H7 (cell line): ENCODE data around the gene PPP4C. TPM values are rescaled to one million over a fixed set of nuclear protein-coding genes. Genes with fewer than 3 reads are reported as not detected.
A peak's percentile ranks its signal among the peaks of the same experiment; 100 is the strongest.

ENCODE experiments used
- DNase-seq: peaks from one replicate; pipeline ENCODE4 v3.0.0; 2012
- H3K27me3 ChIP-seq: 2 replicates; pipeline ENCODE4 v1.6.0; 2011; ENCODE audit warnings: mild to moderate bottlenecking, low read length; ENCODE audit not compliant: control insufficient read depth, insufficient read depth
- H3K36me3 ChIP-seq: replicated peaks from 2 replicates; pipeline ENCODE4 v1.5.1; 2011; ENCODE audit warnings: low read length; ENCODE audit not compliant: control insufficient read depth, insufficient read depth
- H3K4me3 ChIP-seq: 2 replicates; pipeline ENCODE4 v1.5.1; 2011; ENCODE audit warnings: low read depth, mild to moderate bottlenecking, control low read depth, low read length, moderate library complexity; ENCODE audit not compliant: insufficient read depth
- total RNA-seq: library from RNA; depleted of rRNA; stranded (reverse); fragments of >200 nt; shearing (Covaris generic); gene quantifications from 2 replicates; pipeline ENCODE4 v1.2.3, GENCODE V29; 2014

Gene PPP4C
- total RNA-seq, 1 experiment from 2014 or later: 256 TPM

DNA sequence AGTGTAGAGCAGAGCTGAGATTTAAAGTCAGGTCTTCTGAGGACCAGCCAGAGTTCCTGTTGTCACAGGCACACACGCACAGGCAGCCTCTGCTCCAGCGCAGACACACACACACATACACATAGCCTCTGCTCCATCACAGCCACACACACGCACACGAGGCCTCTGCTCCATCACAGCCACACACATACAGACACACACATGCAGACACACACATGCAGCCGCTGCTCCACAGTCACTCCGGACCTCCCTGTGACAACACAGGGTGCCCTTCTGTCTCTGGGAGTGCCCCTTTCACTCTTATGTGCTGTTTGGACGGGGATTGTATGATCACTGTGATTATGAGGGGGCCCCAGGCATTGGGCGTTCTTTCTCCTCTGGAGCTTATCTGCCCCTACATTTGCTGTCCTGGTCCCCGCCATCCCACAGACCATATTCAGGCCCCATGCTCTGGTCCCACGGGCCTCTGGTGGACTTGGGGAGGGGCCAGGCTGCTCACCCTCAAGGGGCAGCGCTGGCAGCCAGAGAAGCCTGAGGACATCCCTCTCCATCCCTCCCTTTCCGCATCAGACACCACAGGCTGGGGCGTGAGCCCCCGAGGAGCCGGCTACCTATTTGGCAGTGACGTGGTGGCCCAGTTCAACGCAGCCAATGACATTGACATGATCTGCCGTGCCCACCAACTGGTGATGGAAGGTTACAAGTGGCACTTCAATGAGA lies 8.5 kb downstream of the PPP4C start:
- DNase-seq: no peak
- peaks cover 30% of the 10 kb centered on the region for H3K36me3 ChIP-seq
- no peak overlapping the region for H3K4me3 ChIP-seq
- H3K27me3 ChIP-seq: no peaks in the 10 kb centered on the region

- H3K4me3 ChIP-seq: no peak overlapping the region
- no peaks in the 10 kb centered on the region for H3K27me3 ChIP-seq
- H3K36me3 ChIP-seq: peaks cover 26% of the 10 kb centered on the region
- peak; percentile 58 for DNase-seq
Measured at GRCh38 chr16:30084816-30085159, 9.0 kb downstream of the PPP4C start.

- DNase-seq: peak; percentile 54
- H3K27me3 ChIP-seq: no peaks in the 10 kb centered on the region
- no peak overlapping the region for H3K4me3 ChIP-seq
- peaks cover 24% of the 10 kb centered on the region for H3K36me3 ChIP-seq
Measured at GRCh38 chr16:30085247-30085646, 9.5 kb downstream of the PPP4C start.

GRCh38 chr16:30085820-30086219 lies 10.0 kb downstream of the PPP4C start:
- Histone ChIP-seq H3K4me3 (no peak overlapping the region), H3K36me3 (peaks cover 22% of the 10 kb centered on the region), H3K27me3 (no peaks in the 10 kb centered on the region)
- no peak for DNase-seq

DNA sequence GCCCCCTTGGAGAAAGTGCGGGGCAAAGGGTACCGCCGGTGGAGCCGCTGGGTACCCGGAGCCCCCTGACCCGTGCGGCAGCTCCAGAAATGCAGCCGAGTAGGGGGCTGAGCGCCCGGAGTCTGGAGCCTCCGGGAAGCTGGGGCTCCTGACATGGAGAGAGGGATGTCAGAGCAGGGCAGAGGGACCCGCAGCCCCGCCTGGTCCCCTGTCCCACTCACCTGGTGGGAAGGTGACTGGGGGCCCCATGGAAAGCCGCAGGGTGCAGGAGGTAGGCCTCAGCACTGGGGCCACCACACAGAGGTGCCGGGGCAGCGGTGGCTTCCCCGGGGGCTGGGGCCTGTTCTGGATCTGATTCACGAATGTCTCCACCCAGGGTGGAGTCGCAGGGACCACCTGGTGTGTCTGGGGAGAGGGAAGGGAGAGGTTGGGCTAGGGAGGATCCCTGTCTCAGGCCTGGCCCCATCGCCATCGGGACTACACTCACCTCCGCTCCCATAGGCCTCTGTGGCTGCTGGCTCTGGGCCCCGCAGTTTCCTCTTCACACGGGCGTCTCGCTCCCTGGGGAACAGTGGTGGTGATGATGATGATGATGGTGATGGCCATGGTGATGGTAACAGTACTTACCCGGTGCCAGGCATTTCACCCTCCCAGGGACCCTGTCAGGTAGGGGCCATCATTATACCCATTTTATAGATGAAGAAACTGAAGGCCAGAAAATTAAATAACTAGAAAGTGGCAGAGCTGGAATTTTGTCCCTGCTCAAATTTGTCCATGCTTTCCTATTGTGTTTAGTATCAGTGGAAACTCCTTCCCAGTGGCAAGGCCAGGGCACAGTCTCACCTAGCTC lies 10.7 kb downstream of the PPP4C start:
- no peaks in the 10 kb centered on the region for H3K27me3 ChIP-seq
- DNase-seq: no peak
- H3K36me3 ChIP-seq: peaks cover 16% of the 10 kb centered on the region
- H3K4me3 ChIP-seq: no peak overlapping the region

GRCh38 chr16:30087181-30087898 lies 11.5 kb downstream of the PPP4C start:
- H3K4me3 ChIP-seq: no peak overlapping the region
- no peaks in the 10 kb centered on the region for H3K27me3 ChIP-seq
- peaks cover 16% of the 10 kb centered on the region for H3K36me3 ChIP-seq
- DNase-seq: no peak

GRCh38 chr16:30088237-30088831 lies 12.5 kb downstream of the PPP4C start:
- no peak overlapping the region for H3K4me3 ChIP-seq
- no peaks in the 10 kb centered on the region for H3K27me3 ChIP-seq
- DNase-seq: no peak
- peaks cover 8% of the 10 kb centered on the region for H3K36me3 ChIP-seq

DNA sequence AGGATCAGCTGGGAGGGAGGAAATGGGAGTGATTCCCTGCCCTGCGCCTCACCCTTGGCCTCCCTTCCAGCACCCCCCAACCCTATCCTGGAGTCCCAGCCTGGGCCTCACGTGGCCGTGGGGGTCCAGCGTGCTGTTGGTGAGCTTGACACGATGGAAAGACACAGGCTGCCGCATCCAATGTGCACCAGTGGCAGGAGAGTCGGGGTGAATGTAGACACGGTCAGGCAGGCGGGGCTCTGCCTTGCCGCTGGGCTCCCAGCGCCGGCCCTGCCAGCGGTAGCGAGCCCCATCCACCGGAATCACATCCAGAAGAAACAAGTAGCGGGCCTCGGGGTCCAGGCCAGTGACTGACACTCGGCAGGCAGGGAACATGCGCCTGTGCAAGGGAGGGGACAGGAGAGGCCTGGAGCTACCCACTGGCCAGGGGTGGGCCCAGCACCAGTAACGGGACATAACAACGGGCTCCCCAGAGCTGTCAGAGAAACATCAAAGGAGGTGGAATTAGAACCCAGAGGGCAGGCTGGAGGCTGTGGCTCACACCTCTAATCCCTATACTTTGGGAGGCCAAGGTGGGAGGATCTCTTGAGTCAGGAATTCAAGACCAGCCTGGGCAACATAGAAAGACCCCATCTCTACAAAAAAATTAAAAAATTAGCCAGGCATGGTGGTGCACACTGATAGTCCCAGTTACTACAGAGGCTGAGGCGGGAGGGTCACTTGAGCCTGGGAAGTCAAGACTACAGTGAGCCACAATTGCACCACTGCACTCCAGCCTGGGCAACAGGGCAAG lies 13.2 kb downstream of the PPP4C start:
- no peak for DNase-seq
- no peaks in the 10 kb centered on the region for H3K27me3 ChIP-seq
- H3K36me3 ChIP-seq: peaks cover 2% of the 10 kb centered on the region
- H3K4me3 ChIP-seq: no peak overlapping the region

GRCh38 chr16:30090610-30091331 lies 15.0 kb downstream of the PPP4C start:
- Histone ChIP-seq H3K36me3 (peaks cover 3% of the 10 kb centered on the region; the same call in 1 of the 2 replicates), H3K4me3 (peak overlapping the region; percentile 87), H3K27me3 (no peaks in the 10 kb centered on the region)
- DNase-seq: no peak

- Histone ChIP-seq H3K4me3 (peak within 1 kb of the TSS; percentile 87), H3K27me3 (no peaks in the 10 kb centered on the region), H3K36me3 (peaks cover 3% of the 10 kb centered on the region; the same call in 1 of the 2 replicates)
- peak; percentile 98 for DNase-seq
Measured at GRCh38 chr16:30091474-30092372, 15.9 kb downstream of the PPP4C start, which contains the start of gene TBX6. TSS of gene TBX6 (minus strand) at chr16:30091924. CDS start at chr16:30091193, 731 bp downstream.

DNA sequence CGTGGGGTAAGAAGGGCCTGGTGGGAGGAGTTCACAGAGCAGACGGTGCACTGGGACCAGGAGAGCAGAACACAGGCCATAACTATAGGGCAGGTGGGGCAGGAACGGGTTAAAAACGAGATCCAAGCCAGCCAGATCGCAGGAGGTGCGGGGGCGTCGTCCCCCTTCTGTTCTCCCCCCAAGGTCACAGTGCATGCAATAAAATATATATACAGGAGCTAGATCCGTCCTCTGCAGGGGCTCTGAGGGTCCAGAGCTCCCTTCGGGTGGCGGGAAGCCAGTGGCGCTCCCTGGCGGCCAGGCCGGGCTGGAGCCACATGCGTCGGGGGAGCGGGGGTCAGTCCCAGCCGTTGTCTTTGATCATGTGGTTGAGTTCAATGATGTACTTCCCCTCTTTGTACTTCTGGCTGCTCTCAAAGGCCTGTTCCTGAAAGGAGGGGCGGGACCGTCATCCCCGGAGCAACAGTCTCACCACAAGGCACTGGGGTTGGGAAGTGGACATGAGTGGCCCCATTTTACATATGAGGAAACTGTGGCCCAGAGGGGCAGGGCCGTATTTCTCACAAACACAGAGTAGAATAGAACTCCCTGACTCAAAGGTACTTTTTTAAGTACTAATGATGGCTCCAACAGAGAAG lies 16.7 kb downstream of the PPP4C start:
- peak; percentile 98 for DNase-seq
- Histone ChIP-seq H3K27me3 (no peaks in the 10 kb centered on the region), H3K36me3 (peaks cover 3% of the 10 kb centered on the region; the same call in 1 of the 2 replicates), H3K4me3 (peak overlapping the region; percentile 87)

DNA sequence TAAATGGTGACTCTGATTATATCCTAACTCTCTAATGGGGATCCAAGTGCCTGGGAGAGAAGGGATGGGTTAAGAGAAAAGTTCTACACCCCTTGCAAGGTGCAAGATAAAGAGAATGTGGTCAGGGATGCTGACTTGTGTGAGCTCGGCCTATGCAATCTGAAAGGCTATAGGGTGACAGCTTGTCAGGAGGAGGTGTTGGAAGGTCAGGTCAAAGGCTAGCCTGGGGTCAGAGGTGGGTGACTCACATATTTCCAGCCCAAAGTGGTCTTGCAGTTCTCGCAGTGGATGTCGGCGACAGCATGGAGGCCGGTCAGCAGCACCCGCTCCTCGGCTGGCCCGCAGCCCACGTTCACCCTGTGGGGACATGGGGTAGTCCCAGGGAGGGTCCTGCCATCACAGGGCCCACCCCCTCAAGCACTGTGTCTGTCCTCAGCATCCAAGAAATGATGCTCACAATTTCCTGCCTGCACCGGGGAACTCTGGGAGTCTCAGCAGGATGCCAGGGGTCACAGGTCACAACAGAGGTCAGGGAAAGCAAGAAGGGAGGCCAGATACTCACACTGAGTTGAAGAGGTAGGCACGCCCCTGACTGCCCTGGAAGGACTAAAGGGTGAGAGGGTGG lies 18.9 kb downstream of the PPP4C start:
- Histone ChIP-seq H3K36me3 (peaks cover 3% of the 10 kb centered on the region; the same call in 1 of the 2 replicates), H3K4me3 (no peak overlapping the region), H3K27me3 (no peaks in the 10 kb centered on the region)
- DNase-seq: no peak
